GM18519 (cell line): ENCODE data around the gene MEST.
"Not testable (repeated sequence)": the region's sequence is repeated elsewhere in the genome, so short reads cannot be mapped to it uniquely, and the experiment has no call there.

ENCODE experiments used
- ATAC-seq: cut with Tn5 transposase; IDR thresholded peaks from one replicate; pipeline ENCODE4 v1.9.1; 2021; ENCODE audit warnings: mild to moderate bottlenecking, moderate library complexity; ENCODE audit not compliant: unreplicated experiment, low FRiP score

Gene MEST

DNA sequence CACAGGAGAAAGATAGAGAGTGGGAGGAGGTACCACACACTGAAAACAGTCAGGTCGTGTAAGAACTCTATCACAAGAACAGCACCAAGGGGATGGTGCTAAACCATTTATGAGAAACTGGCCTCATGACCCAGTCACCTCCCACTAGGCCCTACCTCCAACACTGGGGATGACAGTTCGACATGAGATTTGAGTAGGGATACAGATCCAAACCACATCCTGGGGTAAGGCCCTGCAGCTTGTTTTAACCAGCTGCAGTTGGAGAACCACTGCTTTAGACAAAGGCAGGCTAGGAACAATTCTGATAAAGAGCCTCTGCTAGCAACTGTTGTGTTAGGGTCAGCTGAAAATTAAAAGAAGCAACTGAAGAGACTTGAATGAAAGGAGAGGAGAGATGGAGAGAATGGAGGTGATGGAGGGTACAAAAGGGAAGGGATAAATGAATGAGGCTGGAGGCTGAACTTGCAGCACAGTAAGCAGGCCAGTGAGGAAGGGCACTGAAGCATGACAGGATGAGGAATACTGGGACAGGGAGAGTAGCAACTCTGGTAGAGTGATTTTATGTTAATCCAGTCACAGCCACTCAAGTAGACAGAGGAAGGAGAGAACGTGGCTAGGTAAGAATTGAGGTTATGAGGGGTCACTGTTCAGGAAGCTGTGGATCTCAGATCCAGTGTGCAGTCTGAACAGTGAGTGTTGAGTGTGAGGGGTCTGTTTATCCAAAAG, 23.6 kb downstream of the MEST start:
- no peak for ATAC-seq

DNA sequence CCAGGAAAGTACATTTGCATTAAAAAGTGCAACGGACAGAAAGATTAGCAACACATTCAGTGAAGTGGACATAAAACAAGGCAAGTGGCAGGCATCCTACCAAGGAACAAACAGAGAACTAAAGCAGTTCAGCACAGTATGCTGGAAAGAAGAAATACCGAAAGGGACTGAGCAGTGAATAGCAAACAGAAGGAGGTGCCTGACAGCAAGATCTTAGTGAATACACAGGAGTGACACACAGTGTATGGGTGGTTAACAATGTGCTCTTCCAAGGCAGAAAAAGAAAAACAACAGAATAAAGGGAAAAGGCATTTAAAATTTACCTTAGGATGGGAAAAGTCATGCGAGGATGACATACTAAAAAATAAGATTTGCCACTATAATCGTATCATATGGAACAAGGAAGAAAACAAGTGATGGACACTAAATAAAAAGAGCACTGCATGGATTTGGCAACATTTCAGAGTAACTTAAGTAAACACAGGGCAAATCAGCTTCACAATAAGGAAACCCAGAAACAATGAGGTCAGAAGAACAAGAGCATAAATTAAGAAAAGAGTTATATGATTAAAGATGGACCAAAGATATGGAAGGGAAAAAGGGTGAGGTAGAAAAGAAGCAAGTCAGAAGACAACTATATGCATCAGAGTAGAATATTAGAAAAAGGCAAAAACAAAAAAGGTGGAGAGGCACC, 29.5 kb downstream of the MEST start:
- ATAC-seq: no peak

GRCh38 chr7:130523519-130524125, 31.7 kb downstream of the MEST start:
- not testable (repeated sequence) for ATAC-seq

DNA sequence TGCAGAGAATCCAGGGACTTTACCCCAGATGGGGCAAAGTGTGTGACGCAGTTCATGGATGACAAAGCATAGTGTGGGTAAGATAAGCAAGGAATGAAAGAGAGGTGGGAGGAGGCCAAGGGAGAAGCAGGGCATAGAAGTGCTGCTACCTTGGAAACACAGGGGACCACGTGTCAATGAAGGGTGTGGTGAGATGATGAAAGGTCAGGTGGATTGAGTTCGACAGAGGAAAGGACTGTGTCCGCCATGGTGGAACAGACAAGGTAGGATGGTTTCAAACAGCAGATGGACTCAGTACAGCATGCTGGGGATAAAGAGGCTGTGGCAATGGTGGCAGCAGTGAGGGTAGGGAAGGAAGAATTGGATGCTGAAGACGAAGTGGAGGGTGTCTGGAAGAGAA, 32.7 kb downstream of the MEST start:
- ATAC-seq: no peak

DNA sequence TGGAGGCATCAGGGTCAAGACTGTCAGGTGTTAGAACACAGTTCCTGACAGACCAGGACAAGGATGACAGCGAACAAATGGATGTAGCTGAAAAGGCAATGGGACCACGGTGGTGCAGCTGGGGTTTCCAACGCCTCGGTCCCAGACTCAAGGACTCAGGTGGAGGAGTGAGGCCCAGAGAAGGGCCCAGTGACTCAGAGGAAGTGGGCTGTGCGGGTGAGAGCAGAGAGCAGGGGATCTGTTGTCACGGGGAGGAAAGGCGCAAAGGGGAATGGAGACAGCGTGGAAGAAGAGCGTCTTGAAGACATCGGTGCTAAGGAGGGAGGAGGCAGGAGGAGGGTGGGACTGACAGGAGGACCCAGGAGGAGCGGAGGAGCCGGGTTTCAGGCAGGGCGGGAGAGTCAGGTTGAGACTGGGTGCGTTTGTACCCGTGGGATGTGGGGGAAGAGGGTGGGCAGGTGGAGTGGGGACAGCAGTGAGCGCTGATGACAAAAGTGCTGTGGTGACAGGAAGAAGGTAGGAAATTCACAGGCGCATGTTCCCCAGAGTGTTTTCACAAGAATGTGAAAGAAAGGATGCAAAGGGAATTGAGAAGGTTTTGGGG, 36.0 kb downstream of the MEST start:
- ATAC-seq: not testable (repeated sequence)

DNA sequence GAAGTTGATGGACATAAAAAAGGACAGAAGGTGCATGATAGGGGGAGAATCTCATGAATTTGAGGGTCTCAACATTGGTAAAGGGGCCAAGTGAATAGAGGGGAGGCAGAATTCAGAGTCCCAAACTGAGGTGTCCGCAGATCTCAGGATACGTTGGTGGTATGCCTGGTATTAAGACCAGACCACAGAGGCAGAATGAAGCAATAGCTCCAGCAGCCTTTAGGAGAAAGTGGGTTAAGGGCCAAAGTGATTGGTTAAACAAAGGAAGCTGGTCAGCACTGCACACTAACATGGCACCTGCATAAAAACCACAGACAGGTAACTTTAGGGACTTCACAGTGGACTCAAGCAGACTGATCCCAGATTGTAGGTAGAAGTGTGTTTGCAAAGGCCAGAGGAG, 37.5 kb downstream of the MEST start:
- ATAC-seq: no peak

GRCh38 chr7:130537894-130538293, 46.0 kb downstream of the MEST start:
- not testable (repeated sequence) for ATAC-seq

- ATAC-seq: not testable (repeated sequence)
Observed at GRCh38 chr7:130541287-130541686, 49.4 kb downstream of the MEST start.

DNA sequence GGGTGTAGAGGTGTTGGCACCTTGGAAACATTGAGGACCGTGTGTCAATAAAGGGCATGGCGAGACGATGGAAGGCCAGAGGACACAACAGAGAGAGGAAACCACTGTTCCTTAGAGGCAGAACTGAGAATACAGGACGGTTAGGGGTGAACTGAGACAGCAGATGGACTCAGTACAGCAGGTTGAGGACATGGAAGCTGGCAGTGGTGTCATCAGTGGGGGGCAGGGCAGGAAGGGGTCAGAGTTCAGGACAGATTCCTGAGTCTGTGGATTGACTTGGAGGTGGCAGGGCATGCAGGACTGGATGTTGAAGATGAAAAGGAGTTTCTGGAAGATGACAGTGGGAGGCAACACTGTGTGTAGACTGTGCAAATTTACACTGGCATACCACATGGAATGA, 50.4 kb downstream of the MEST start:
- not testable (repeated sequence) for ATAC-seq

GRCh38 chr7:130543487-130544010, 51.7 kb downstream of the MEST start:
- ATAC-seq: no peak

DNA sequence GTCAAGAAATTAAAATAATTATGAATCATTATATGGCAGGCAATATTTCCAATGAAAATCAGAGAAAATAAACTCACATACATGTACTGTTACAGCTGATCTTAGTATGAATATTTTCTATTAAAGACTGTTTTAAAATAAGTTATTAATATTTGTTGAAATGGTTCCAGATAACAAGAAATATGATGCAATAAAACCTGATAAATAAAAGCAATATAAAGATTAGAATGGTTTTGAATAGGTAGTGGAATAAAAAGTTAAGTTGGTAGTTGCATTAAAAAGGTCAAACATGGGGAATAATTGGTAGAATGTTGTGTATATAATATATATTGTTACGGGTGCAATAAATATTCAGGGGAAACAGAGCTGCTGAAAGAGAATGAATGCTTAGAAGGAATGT, 52.5 kb downstream of the MEST start:
- ATAC-seq: no peak

DNA sequence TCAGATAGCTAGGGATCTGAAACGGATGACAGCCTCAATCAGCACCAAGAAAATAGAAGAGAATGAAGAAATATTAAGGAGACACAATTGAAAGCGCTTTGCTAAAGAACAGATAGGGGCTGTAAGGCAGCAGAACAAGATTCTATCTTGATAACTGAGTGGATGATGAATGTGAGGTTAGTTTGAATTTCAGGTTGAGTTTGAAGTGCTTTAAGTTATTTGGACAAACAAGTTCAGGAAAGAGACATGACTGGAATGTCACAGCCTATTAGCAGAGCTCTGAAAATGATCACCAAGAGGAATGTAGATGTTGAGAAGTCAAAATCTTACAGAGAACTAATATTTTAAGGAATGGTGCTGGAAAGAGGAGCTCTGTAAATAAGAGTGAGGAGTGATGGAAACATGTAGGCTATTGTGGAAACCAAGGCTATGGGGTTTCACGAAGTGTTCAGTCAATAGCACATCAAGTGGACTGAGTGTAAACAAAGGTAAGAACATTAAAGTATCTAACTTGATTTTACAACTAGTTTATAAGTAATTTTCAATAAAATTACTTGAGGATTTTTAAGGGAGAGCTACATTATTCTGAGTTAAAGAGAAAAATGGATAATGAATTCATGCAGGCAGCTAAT, 61.6 kb downstream of the MEST start:
- ATAC-seq: no peak

DNA sequence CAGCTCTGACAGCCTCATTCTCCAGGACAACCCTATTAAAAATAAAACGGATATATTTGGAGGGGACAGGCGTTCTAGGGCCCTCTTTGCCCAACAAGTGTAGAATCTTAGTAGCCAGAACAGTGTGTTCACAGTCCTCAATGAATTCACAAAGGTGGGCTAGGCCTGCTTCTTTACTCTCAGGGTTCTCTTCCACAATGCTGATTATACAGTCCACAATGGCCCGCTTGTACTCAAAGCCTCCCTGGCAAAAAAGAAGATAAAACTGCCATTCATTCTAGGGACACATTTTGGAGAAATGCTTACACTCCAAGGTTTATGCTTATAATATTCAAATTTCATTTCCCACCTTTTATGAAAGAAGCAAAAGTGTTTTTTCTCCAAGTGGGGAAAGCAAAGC, 62.6 kb downstream of the MEST start:
- no peak for ATAC-seq
